Neural progenitor cell (in vitro differentiated cells): Measurements from ENCODE around the gene TASP1. TPM values are rescaled to one million over a fixed set of nuclear protein-coding genes. Genes with fewer than 3 reads are reported as not detected.

Source experiments
- DNase-seq: peaks from one replicate; pipeline ENCODE4 v3.0.0-alpha.2; 2016; ENCODE audit warnings: low spot score
- H2AFZ ChIP-seq: fragments of 200-600 bp; sonication (generic); replicated peaks from 2 replicates; pipeline ENCODE4 v1.6.1; 2016; ENCODE audit warnings: antibody characterized with exemption
- H3F3A ChIP-seq: fragments of 200-600 bp; sonication (generic); 2 replicates; pipeline ENCODE4 v1.6.1; 2016; ENCODE audit warnings: antibody characterized with exemption, low read depth
- H3K27ac ChIP-seq: fragments of 200-600 bp; sonication (generic); 2 replicates; pipeline ENCODE4 v1.5.1; 2016; ENCODE audit warnings: mild to moderate bottlenecking
- H3K27me3 ChIP-seq: fragments of 200-600 bp; sonication (generic); 2 replicates; pipeline ENCODE4 v1.6.1; 2016; ENCODE audit warnings: mild to moderate bottlenecking, moderate library complexity
- H3K36me3 ChIP-seq: fragments of 200-600 bp; sonication (generic); 2 replicates; pipeline ENCODE4 v1.5.1; 2016
- H3K4me1 ChIP-seq: fragments of 200-600 bp; sonication (generic); 2 replicates; pipeline ENCODE4 v1.6.1; 2016; ENCODE audit warnings: mixed run types
- H3K4me2 ChIP-seq: fragments of 200-600 bp; sonication (generic); 2 replicates; pipeline ENCODE4 v1.6.1; 2016
- H3K4me3 ChIP-seq: fragments of 200-600 bp; sonication (generic); 2 replicates; pipeline ENCODE4 v1.5.1; 2016
- H3K79me2 ChIP-seq: fragments of 200-600 bp; sonication (generic); 2 replicates; pipeline ENCODE4 v1.6.1; 2016; ENCODE audit warnings: low read depth
- H3K9ac ChIP-seq: fragments of 200-600 bp; sonication (generic); 2 replicates; pipeline ENCODE4 v1.6.1; 2016
- H3K9me3 ChIP-seq: fragments of 200-600 bp; sonication (generic); 2 replicates; pipeline ENCODE4 v1.5.1; 2016; ENCODE audit warnings: low read depth
- H4K20me1 ChIP-seq: fragments of 200-600 bp; sonication (generic); 2 replicates; pipeline ENCODE4 v1.6.1; 2016; ENCODE audit warnings: low read depth
- H3K27ac Mint-ChIP-seq: 3 replicates; pipeline ENCODE4 v1.8.0; 2021; ENCODE audit warnings: mixed read lengths
- H3K27me3 Mint-ChIP-seq: 2 replicates; pipeline ENCODE4 v1.8.0; 2022; ENCODE audit warnings: low read depth, mild to moderate bottlenecking, inconsistent platforms, moderate library complexity, mixed read lengths; ENCODE audit not compliant: insufficient read depth
- H3K36me3 Mint-ChIP-seq: 3 replicates; pipeline ENCODE4 v1.8.0; 2021; ENCODE audit warnings: mixed read lengths
- H3K4me1 Mint-ChIP-seq: 3 replicates; pipeline ENCODE4 v1.8.0; 2021; ENCODE audit warnings: mixed read lengths
- H3K4me3 Mint-ChIP-seq: 3 replicates; pipeline ENCODE4 v1.8.0; 2021; ENCODE audit warnings: mild to moderate bottlenecking, moderate library complexity, mixed read lengths
- H3K9me3 Mint-ChIP-seq: 3 replicates; pipeline ENCODE4 v1.8.0; 2020; ENCODE audit warnings: mixed read lengths
- EZH2 ChIP-seq: fragments of 200-600 bp; sonication (generic); IDR thresholded peaks from 2 replicates; pipeline ENCODE4 v1.6.1; 2017; ENCODE audit warnings: antibody characterized with exemption, mild to moderate bottlenecking, moderate library complexity
- EZH2phosphoT487 ChIP-seq: fragments of 200-600 bp; sonication (generic); IDR thresholded peaks from 2 replicates; pipeline ENCODE4 v1.6.1; 2017; ENCODE audit warnings: antibody characterized with exemption
- total RNA-seq: library from RNA; depleted of rRNA; stranded (reverse); fragments of >200 nt; gene quantifications from 2 replicates; pipeline ENCODE4 v1.2.3, GENCODE V29; 2015; ENCODE audit warnings: low replicate concordance
- TF ChIP-seq, protein P1 (sequence below): fragments of 200-600 bp; sonication (generic); IDR thresholded peaks from 2 replicates; pipeline ENCODE4 v1.5.1; 2017; ENCODE audit warnings: antibody characterized with exemption, mild to moderate bottlenecking

The TASP1 gene
- total RNA-seq, 1 donor from 2014 or later, result 9.6 TPM

DNA sequence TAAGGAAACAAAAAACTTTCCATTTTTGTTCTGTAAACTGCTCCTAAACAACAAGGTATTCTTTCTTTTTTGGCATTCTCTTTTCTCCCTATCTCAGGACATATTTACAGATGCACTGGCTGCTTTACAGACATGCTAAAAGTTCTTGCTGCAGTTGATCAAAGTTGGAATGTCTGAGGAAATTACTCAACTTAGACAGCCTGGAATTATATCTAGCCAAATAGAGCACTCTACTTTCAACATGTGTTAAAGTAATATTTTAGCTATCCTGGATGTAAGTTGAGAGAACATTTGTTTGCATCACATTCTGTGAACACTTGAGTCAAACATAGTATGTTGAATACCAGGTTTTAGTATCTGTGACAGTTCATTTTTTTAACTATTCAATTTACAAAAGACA lies 24.8 kb downstream of the TASP1 start:
- no peaks in the 10 kb centered on the region for H3K27me3 ChIP-seq
- peaks cover 9% of the 10 kb centered on the region for H4K20me1 ChIP-seq
- H3K27me3 Mint-ChIP-seq, result no peaks in the 10 kb centered on the region
- no peak overlapping the region for H3K4me3 Mint-ChIP-seq
- H3K27ac ChIP-seq, result no peak overlapping the region
- no peaks in the 10 kb centered on the region for H3K9me3 Mint-ChIP-seq
- H3K4me3 ChIP-seq, result no peak overlapping the region
- H3K27ac Mint-ChIP-seq, result no peak overlapping the region
- no peak overlapping the region for H3K9ac ChIP-seq
- H3K9me3 ChIP-seq, result no peaks in the 10 kb centered on the region
- H3K4me1 ChIP-seq, result peaks cover 8% of the 10 kb centered on the region
- no peaks in the 10 kb centered on the region for H3F3A ChIP-seq
- H3K4me1 Mint-ChIP-seq, result no peaks in the 10 kb centered on the region
- H3K79me2 ChIP-seq, result no peaks in the 10 kb centered on the region
- no peaks in the 10 kb centered on the region for H3K36me3 ChIP-seq
- TF ChIP-seq, protein P1, sequence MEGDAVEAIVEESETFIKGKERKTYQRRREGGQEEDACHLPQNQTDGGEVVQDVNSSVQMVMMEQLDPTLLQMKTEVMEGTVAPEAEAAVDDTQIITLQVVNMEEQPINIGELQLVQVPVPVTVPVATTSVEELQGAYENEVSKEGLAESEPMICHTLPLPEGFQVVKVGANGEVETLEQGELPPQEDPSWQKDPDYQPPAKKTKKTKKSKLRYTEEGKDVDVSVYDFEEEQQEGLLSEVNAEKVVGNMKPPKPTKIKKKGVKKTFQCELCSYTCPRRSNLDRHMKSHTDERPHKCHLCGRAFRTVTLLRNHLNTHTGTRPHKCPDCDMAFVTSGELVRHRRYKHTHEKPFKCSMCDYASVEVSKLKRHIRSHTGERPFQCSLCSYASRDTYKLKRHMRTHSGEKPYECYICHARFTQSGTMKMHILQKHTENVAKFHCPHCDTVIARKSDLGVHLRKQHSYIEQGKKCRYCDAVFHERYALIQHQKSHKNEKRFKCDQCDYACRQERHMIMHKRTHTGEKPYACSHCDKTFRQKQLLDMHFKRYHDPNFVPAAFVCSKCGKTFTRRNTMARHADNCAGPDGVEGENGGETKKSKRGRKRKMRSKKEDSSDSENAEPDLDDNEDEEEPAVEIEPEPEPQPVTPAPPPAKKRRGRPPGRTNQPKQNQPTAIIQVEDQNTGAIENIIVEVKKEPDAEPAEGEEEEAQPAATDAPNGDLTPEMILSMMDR, result no peak
- no peak for TF ChIP-seq EZH2phosphoT487
- TF ChIP-seq EZH2, result no peak
- DNase-seq, result no peak
- no peak overlapping the region for H3K4me2 ChIP-seq
- H2AFZ ChIP-seq, result no peak overlapping the region
- H3K36me3 Mint-ChIP-seq, result peaks cover 13% of the 10 kb centered on the region

GRCh38 chr20:13611611-13612125 lies 27.1 kb downstream of the TASP1 start:
- Mint-ChIP-seq H3K36me3 (peaks cover 11% of the 10 kb centered on the region), H3K27ac (no peak overlapping the region), H3K4me1 (no peaks in the 10 kb centered on the region), H3K27me3 (no peaks in the 10 kb centered on the region), H3K9me3 (no peaks in the 10 kb centered on the region), H3K4me3 (no peak overlapping the region)
- no peak overlapping the region for H3K4me2 ChIP-seq
- TF ChIP-seq, protein P1, result no peak
- peaks cover 4% of the 10 kb centered on the region for H3K4me1 ChIP-seq
- H4K20me1 ChIP-seq, result peaks cover 5% of the 10 kb centered on the region
- no peak for DNase-seq
- no peaks in the 10 kb centered on the region for H3K27me3 ChIP-seq
- no peak overlapping the region for H2AFZ ChIP-seq
- H3F3A ChIP-seq, result no peaks in the 10 kb centered on the region
- H3K4me3 ChIP-seq, result no peak overlapping the region
- H3K36me3 ChIP-seq, result no peaks in the 10 kb centered on the region
- H3K27ac ChIP-seq, result no peak overlapping the region
- no peaks in the 10 kb centered on the region for H3K79me2 ChIP-seq
- no peaks in the 10 kb centered on the region for H3K9me3 ChIP-seq
- no peak overlapping the region for H3K9ac ChIP-seq

GRCh38 chr20:13610184-13610583 lies 28.5 kb downstream of the TASP1 start:
- Mint-ChIP-seq H3K4me1 (no peaks in the 10 kb centered on the region), H3K9me3 (no peaks in the 10 kb centered on the region), H3K27me3 (no peaks in the 10 kb centered on the region), H3K4me3 (no peak overlapping the region), H3K36me3 (peaks cover 12% of the 10 kb centered on the region), H3K27ac (no peak overlapping the region)
- Histone ChIP-seq H3K9me3 (no peaks in the 10 kb centered on the region), H3K79me2 (no peaks in the 10 kb centered on the region), H4K20me1 (no peaks in the 10 kb centered on the region), H3K27me3 (no peaks in the 10 kb centered on the region), H3K4me2 (no peak overlapping the region), H2AFZ (no peak overlapping the region), H3F3A (no peaks in the 10 kb centered on the region), H3K4me3 (no peak overlapping the region), H3K36me3 (no peaks in the 10 kb centered on the region), H3K9ac (no peak overlapping the region), H3K27ac (no peak overlapping the region), H3K4me1 (no peaks in the 10 kb centered on the region)
- TF ChIP-seq EZH2, result no peak
- TF ChIP-seq, protein P1, result peak; percentile 52
- peak; percentile 50 for DNase-seq
